HG02884 (cell line): ENCODE measurements around the gene EML2.
"Not testable (repeated sequence)": the region's sequence is repeated elsewhere in the genome, so short reads cannot be mapped to it uniquely, and the experiment has no call there.

Experiments
- ATAC-seq: cut with Tn5 transposase; IDR thresholded peaks from one replicate; pipeline ENCODE4 v1.9.1; 2021; ENCODE audit warnings: mild to moderate bottlenecking, moderate library complexity; ENCODE audit not compliant: unreplicated experiment

Gene EML2

DNA sequence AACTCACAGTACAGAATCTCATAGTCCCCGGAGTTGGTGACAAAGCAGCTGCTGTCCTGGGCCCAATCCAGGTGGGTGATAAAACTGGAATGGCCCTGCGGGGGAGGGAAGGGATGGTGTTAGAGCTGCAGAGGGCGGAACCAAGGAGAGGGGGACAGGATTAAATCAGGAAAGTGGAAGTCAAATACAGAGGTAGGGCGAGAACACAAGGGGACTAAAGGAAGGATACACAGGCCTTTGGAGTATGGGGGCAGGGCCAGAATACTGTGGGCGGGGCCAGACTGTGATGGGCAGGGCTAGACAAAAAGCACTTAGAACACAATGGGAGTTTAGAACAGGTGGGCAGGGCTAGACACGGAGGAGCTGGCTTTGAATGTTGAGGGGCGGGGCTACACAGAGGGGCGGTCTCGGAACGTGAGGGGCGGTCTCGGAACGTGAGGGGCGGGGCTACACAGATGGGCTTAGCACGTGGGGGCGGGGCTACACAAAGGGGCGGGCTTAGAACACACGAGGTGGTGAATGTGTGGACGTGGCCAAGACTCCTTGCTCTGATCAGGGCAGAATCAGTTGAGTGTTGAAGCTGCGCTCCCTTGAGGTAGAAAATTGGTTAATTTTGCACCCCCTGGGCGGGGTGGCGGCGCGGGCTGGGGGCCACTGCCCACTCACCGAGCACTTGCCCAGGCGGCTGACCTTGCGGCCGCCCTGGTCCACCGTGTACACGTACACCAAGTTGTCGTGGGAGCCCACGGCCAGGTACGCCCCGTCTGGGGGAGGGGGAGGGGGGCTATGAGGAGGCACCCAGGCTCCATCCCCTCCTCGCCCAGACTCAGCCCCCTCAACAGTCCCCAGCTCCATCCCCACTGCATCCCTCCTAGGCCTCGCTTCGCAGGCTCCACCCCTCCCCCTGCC is 23.1 kb downstream of the EML2 start:
- no peak for ATAC-seq

DNA sequence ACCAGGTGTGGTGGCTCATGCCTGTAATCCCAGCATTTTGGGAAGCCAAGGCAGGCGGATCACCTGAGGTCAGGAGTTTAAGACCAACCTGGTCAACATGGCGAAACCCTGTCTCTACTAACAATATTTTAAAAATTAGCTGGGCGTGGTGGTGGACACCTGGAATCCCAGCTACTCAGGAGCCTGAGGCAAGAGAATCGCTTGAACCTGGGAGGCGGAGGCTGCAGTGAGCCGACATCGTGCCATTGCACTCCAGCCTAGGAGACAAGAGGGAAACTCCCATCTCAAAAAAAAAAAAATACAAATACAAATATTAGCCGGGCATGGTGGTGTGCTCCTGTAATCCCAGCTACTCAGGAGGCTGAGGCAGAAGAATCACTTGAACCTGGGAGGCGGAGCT is 24.1 kb downstream of the EML2 start:
- not testable (repeated sequence) for ATAC-seq

DNA sequence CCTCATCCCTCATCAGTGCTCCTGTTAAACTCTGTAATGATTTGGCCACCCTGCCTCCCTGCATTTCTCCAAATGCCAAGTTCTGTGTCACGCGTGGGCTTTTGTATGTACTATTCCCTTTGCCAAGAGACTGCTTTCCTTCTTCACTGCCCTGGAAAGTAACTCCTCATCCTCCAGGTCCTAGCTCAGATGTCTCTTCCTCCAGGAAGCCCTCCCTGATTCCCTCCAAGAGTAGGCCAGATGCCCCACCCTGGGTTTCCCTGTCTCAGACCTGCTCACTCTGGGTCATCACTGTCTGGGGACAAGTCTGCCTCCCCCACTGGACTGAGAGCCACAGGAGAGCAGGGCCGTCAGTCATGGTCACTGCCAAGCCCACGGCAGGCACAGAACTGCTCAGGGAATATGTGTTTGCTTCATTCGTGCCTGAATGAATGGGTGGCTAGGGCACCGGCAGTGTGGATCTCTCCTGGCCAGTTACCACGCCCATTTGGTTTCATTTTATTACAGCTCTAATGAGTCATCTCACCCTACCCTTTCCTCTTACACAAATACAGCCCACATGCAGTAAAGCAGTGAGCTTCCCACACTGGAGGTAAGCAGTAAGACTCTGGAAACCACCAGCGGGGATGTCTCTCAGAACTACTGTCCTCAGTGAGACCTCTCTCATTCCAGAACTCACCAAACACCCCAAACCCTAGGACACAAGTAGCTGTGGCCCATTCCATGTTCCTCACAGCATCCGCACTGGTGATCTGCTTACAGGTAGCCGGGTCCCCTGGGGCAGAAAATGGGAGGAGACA is 25.1 kb downstream of the EML2 start:
- ATAC-seq, result no peak

GRCh38 chr19:45608948-45609347 is 30.2 kb downstream of the EML2 start:
- no peak for ATAC-seq

- ATAC-seq, result no peak
Measured at GRCh38 chr19:45607071-45608029, 31.8 kb downstream of the EML2 start.

DNA sequence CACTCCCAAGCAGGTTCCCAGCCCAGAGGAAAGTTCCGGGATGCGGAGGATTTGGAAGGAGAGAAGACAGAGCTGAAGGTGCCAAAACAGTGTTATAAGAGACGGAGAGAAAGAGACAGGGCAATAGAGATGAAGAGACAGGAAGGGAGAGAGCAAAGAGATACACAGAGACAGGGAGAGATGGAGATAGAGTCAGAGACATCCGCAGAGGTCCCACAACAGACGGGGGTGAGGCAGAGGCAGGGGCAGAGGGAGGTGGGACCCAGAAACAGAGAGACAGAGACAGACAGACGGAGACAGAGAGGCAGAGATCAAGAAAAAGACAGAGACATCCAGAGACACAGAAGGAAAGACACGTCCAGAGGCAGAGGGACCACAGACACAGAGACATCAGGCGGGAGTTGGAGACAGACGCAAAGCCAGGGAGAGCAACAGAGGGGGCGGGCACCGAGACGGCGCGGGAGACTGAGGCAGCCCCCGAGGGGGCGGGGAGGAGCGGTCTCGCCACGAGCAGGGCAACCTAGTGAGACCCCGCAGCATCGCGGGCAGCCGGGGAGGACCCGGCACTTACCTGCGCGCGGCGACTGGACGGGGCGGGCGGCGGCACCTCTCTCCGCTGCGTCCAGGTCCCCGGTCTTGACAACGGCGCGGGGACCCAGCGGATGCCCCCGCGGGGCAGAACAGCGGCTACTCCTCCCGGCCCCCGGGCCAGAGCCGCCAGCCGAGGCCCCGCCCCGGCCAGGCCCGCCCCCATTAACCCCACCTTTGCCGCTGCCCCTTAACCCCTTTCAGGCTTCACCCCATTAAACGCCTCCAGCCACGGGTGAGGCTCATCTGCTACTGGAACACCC is 37.4 kb downstream of the EML2 start, which contains the start of gene GPR4:
Gene GPR4, minus strand, starts transcription at position 689 of the 851 bp plus-strand sequence. CDS start 10,346 bp downstream, outside the sequence.
- no peak for ATAC-seq

DNA sequence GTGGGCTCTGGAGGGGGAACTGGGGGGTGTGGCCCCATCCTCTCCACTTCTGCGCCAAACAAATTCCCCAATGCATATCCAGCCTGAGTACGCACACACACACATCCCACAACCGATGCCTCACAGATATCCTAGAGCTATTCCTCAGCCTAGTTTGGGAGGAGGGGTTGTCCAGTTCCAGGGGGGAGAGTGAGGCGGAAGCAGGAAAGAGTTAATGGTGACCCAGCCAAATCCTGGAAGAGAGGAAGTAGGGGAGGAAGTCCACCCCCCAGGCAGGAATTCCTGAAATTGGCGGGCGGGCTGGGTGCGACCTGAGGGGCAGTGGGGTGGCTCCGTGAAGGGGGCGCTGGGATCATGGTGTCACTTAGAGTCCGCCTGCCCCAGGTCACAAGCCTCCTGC is 38.1 kb downstream of the EML2 start:
- no peak for ATAC-seq

DNA sequence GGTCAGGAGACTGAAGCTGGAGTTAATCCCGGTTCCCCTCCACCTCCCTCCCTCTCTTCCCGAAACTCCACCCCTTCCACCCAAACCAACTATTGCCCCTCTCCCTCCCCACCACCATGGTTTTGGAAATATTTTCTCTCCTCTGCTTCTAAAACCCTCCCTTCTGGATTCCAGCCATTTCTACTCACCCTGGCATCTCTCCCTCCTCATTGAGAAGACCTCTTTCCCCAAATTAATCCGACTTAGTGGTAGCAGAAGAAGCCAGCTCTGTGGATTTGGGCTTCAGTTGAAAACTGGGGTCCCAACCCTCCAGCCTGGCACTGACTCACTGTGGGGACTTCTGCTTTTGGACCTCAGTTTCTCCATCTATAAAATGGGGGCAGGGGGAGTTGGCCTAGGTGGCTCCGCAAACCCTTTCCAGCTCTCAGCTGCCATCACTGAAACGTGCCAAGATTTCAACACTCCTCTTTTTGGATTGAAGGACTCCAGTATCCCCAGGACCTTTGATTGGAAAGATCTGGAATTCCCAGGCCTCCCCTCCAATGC is 38.8 kb downstream of the EML2 start:
- no peak for ATAC-seq

- no peak for ATAC-seq
Measured at GRCh38 chr19:45599286-45599685, 39.9 kb downstream of the EML2 start.

DNA sequence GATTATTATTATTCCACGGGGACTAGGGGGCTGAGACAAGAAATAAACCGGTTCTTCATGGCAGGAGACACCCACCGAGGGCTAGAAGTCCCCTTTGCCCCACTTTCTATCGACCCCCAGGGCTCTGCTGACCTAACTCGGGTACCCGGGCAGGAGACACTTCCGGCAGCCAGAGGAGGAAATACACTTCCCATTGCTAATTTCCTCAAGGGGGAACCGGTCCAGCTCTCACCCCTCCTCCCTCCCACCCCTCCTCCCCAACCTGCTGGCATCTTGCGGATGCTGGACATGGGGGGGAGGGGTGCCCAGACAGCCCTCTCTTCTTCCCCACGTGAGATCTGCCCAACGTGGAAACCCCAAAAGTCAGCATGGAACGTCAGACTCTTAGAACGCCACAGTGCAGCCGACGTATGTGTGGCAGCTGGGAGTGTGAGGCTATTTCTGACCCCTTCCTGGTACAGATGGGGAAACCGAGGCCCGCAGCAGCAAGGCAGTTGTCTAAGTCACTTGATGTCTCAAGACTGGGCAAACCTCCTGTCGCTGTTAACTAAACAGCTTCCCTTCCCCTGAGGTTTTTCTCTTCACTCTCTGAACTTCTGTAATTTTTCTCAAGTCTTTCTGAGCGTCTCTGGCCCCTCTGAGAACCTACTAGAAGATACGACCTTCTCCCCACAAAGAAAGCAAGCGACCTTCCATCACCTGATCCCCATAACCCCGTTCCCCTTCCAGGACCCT is 40.8 kb downstream of the EML2 start:
- ATAC-seq, result no peak

GRCh38 chr19:45597425-45598111 is 41.6 kb downstream of the EML2 start:
- ATAC-seq, result no peak

GRCh38 chr19:45595814-45596213 is 43.4 kb downstream of the EML2 start:
- ATAC-seq, result no peak

- ATAC-seq, result no peak
Measured at GRCh38 chr19:45593520-45593919, 45.7 kb downstream of the EML2 start.

GRCh38 chr19:45592366-45592765 is 46.8 kb downstream of the EML2 start:
- no peak for ATAC-seq

DNA sequence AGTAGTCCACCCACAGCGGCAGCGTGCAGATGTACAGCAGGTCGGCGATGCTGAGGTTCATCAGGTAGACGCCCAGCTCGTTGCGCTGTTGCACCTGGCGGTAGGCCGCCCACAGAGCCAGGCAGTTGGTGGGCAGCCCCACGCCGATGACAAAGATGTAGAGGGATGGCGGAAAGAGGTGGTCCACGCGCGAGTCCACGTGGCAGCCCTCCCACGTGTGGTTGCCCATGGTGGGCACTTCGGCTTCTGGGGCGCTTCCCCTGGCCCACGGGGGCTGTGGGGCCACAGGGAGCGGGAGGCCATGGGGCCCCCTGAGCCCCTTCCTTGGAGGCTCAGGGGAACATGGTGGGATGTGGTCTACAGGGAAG is 47.6 kb downstream of the EML2 start:
- no peak for ATAC-seq

GRCh38 chr19:45591004-45591637 is 48.1 kb downstream of the EML2 start:
- ATAC-seq, result no peak

- ATAC-seq, result no peak
Measured at GRCh38 chr19:45590300-45591003, 48.7 kb downstream of the EML2 start.
